Lung (tissue), 12 donors: ENCODE results near the gene TGM1. TPM values are rescaled to one million over a fixed set of nuclear protein-coding genes. Genes with fewer than 3 reads are reported as not detected.

Source experiments
- ATAC-seq: fragments of 200-7000 bp; cut with Tn5 transposase; one replicate; pipeline ENCODE4 v1.9.1; 2020; ENCODE audit warnings: moderate number of reproducible peaks; ENCODE audit not compliant: insufficient read depth, low FRiP score
- DNase-seq, 3 donors: peaks; one replicate each; pipeline ENCODE4 v3.0.0-alpha.2; 2013 to 2017
- H3K27ac ChIP-seq, 2 donors: one replicate each; pipeline ENCODE4 v1.5.1; 2013; ENCODE audit warnings: mild to moderate bottlenecking in 2 of 2, moderate library complexity in 2 of 2, control low read depth in 1 of 2, inconsistent platforms in 1 of 2, low read depth in 1 of 2, low read length in 1 of 2
- H3K27me3 ChIP-seq, 3 donors: one replicate each; pipeline ENCODE4 v1.5.1; 2013; ENCODE audit warnings: low read length in 2 of 3; ENCODE audit not compliant: control insufficient read depth in 3 of 3, insufficient read depth in 3 of 3
- H3K36me3 ChIP-seq, 4 donors: one replicate each; pipeline ENCODE4 v1.5.1; 2013; ENCODE audit warnings: low read length in 4 of 4, mild to moderate bottlenecking in 1 of 4, moderate library complexity in 1 of 4; ENCODE audit not compliant: control insufficient read depth in 4 of 4, insufficient read depth in 4 of 4
- H3K4me1 ChIP-seq, 5 donors: one replicate each; pipeline ENCODE4 v1.5.1; 2013; ENCODE audit warnings: low read length in 5 of 5, mild to moderate bottlenecking in 2 of 5, moderate library complexity in 1 of 5; ENCODE audit not compliant: control insufficient read depth in 5 of 5, insufficient read depth in 5 of 5
- H3K4me3 ChIP-seq: one replicate; pipeline ENCODE4 v1.5.1; 2013; ENCODE audit warnings: mild to moderate bottlenecking, control low read depth, moderate library complexity
- H3K9ac ChIP-seq, 2 donors: one replicate each; pipeline ENCODE4 v1.5.1; 2013; ENCODE audit warnings: low read length in 2 of 2, control low read depth in 1 of 2; ENCODE audit not compliant: insufficient read depth in 1 of 2
- H3K9me3 ChIP-seq, 4 donors: one replicate each; pipeline ENCODE4 v1.5.1; 2013; ENCODE audit warnings: low read length in 3 of 4, mild to moderate bottlenecking in 1 of 4, moderate library complexity in 1 of 4; ENCODE audit not compliant: control insufficient read depth in 4 of 4, insufficient read depth in 3 of 4
- WGBS, 2 donors: extraction: QIAGEN DNeasy Blood & Tissue Kit; methylation state at CpG; one replicate each; pipeline ENCODE4 v1.1.7; 2013; 5-methylcytosine and 5-hydroxymethylcytosine counted together
- polyA plus RNA-seq, 2 donors: library from polyadenylated mRNA; stranded (reverse); fragments of 200-250 nt; gene quantifications; one replicate each; pipeline ENCODE4 v1.2.1, GENCODE V29; 2013
- total RNA-seq, 2 donors: library from RNA; depleted of rRNA in 1 of 2; stranded (reverse); fragments of >200 nt in 1 of 2; gene quantifications; one replicate each; pipeline ENCODE4 v1.2.1, GENCODE V29; 2014 to 2021
- TF ChIP-seq, protein P1 (sequence below): IDR thresholded peaks from 2 replicates; pipeline ENCODE4 v1.5.1; 2012; ENCODE audit warnings: mild to moderate bottlenecking; ENCODE audit errors: control extremely low read depth, extremely low read depth
- donor health status: control.
- donor health status: control.
- donor health status: Bipolar disorder and iron deficiency.
- donor health status: healthy.
- donor health status: DM: yes; HTN: yes; CAD: no.

TGM1 gene
- total and polyA plus RNA-seq, 4 donors: 1.9 to 11.3 (median 9.3) TPM

- Histone ChIP-seq H3K4me3 (no peak overlapping the region), H3K9ac (no peak overlapping the region), H3K27me3 (no peaks in the 10 kb centered on the region), H3K36me3 (peaks cover 9 to 33% (median 27%) of the 10 kb centered on the region in 4 donors), H3K27ac (no peak overlapping the region), H3K9me3 (no peaks in the 10 kb centered on the region), H3K4me1 (peaks cover 10 to 21% (median 16%) of the 10 kb centered on the region in 5 donors)
- 94 to 96% methylated on average over 3 of the region's 3 CpGs for WGBS, 2 donors
- TF ChIP-seq, protein P1, sequence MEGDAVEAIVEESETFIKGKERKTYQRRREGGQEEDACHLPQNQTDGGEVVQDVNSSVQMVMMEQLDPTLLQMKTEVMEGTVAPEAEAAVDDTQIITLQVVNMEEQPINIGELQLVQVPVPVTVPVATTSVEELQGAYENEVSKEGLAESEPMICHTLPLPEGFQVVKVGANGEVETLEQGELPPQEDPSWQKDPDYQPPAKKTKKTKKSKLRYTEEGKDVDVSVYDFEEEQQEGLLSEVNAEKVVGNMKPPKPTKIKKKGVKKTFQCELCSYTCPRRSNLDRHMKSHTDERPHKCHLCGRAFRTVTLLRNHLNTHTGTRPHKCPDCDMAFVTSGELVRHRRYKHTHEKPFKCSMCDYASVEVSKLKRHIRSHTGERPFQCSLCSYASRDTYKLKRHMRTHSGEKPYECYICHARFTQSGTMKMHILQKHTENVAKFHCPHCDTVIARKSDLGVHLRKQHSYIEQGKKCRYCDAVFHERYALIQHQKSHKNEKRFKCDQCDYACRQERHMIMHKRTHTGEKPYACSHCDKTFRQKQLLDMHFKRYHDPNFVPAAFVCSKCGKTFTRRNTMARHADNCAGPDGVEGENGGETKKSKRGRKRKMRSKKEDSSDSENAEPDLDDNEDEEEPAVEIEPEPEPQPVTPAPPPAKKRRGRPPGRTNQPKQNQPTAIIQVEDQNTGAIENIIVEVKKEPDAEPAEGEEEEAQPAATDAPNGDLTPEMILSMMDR: no peak
- ATAC-seq: no peak
- DNase-seq: no peak
Measured at GRCh38 chr14:24234095-24235005, 28.6 kb downstream of the TGM1 start.

- H3K4me1 ChIP-seq: peaks cover 10 to 21% (median 16%) of the 10 kb centered on the region in 5 donors
- no peak overlapping the region for H3K4me3 ChIP-seq
- H3K36me3 ChIP-seq: peaks cover 9 to 27% (median 23%) of the 10 kb centered on the region in 4 donors
- 76 to 85% methylated on average over 2 of the region's 2 CpGs for WGBS, 2 donors
- H3K9me3 ChIP-seq: no peaks in the 10 kb centered on the region
- H3K9ac ChIP-seq: peak overlapping the region; percentile 26 to 31
- ATAC-seq (no peak), DNase-seq (no peak)
- H3K27me3 ChIP-seq: no peaks in the 10 kb centered on the region
- peak overlapping the region; percentile 75 to 96 for H3K27ac ChIP-seq
- TF ChIP-seq, protein P1: no peak
Measured at GRCh38 chr14:24233538-24233866, 29.5 kb downstream of the TGM1 start.

- WGBS, 2 donors: 3% methylated on average over 38 of the region's 38 CpGs
- DNase-seq: no peak
- Histone ChIP-seq H3K4me1 (peaks cover 10 to 21% (median 16%) of the 10 kb centered on the region in 5 donors), H3K27me3 (no peaks in the 10 kb centered on the region), H3K36me3 (peaks cover 9 to 27% (median 18%) of the 10 kb centered on the region in 4 donors), H3K9ac (peak within 1 kb of the TSS; percentile 69 to 84), H3K4me3 (peak within 1 kb of the TSS; percentile 84), H3K27ac (peak within 1 kb of the TSS; percentile 75 to 96), H3K9me3 (no peaks in the 10 kb centered on the region)
- TF ChIP-seq, protein P1: no peak
- peak; percentile 72 for ATAC-seq
Measured at GRCh38 chr14:24232645-24233537, 30.1 kb downstream of the TGM1 start, which contains the start of gene GMPR2. TSS of gene GMPR2 (plus strand) at chr14:24232929. CDS start at chr14:24233254, 325 bp downstream.
